H1 (cell line): ENCODE measurements around the gene KCNV2. TPM values are rescaled to one million over a fixed set of nuclear protein-coding genes. Genes with fewer than 3 reads are reported as not detected.

Experiments
- CTCF ChIA-PET: fragments of 300-600 bp; sonication (Branson Sonifier 250); formaldehyde crosslinking; loops from one replicate; lab custom pipeline; 2021; ENCODE audit not compliant: partially characterized antibody; lab: Charles Lee
- POLR2A ChIA-PET: fragments of 300-600 bp; sonication (Branson Sonifier 250); formaldehyde crosslinking; loops from one replicate; lab custom pipeline; 2021; ENCODE audit warnings: inconsistent platforms; ENCODE audit not compliant: partially characterized antibody; lab: Charles Lee
- DNase-seq, 2 experiments: peaks; one replicate each; pipeline versions ENCODE4 v3.0.0 to v3.0.0-alpha.2; 2010 to 2022; ENCODE audit warnings: low spot score in 2 of 2, low read depth in 1 of 2, mixed read lengths in 1 of 2
- FAIRE-seq: peaks from 2 replicates; lab custom pipeline; 2011; peaks lifted over from hg19 to GRCh38; lab: Jason Lieb, UNC
- H2AFZ ChIP-seq: 2 replicates; pipeline ENCODE4 v1.8.1; 2012; ENCODE audit warnings: low read length, inconsistent platforms
- H2AK5ac ChIP-seq: 2 replicates; pipeline ENCODE4 v1.6.1; 2013; ENCODE audit warnings: low read depth, low read length
- H2BK120ac ChIP-seq: replicated peaks from 2 replicates; pipeline ENCODE3; 2013; ENCODE audit warnings: low read depth, low read length, inconsistent platforms
- H2BK12ac ChIP-seq: 2 replicates; pipeline ENCODE4 v1.6.1; 2013; ENCODE audit warnings: low read depth, low read length
- H2BK15ac ChIP-seq: 2 replicates; pipeline ENCODE4 v1.6.1; 2013; ENCODE audit warnings: low read length
- H2BK20ac ChIP-seq: 2 replicates; pipeline ENCODE4 v1.6.1; 2013; ENCODE audit warnings: low read length
- H2BK5ac ChIP-seq: 2 replicates; pipeline ENCODE4 v1.6.1; 2013; ENCODE audit warnings: low read depth, low read length
- H3K14ac ChIP-seq: 2 replicates; pipeline ENCODE4 v1.6.1; 2013; ENCODE audit warnings: inconsistent platforms; ENCODE audit not compliant: insufficient read length
- H3K18ac ChIP-seq: 2 replicates; pipeline ENCODE4 v1.6.1; 2013; ENCODE audit warnings: low read length; ENCODE audit errors: extremely low read depth
- H3K23ac ChIP-seq: 2 replicates; pipeline ENCODE4 v1.6.1; 2013; ENCODE audit warnings: inconsistent platforms; ENCODE audit not compliant: insufficient read length
- H3K23me2 ChIP-seq: 2 replicates; pipeline ENCODE4 v1.6.1; 2013; ENCODE audit warnings: low read depth, low read length
- H3K27ac ChIP-seq: 2 replicates; pipeline ENCODE4 v1.6.1; 2011; ENCODE audit warnings: low read depth, low read length, inconsistent platforms
- H3K27me3 ChIP-seq, 4 experiments: replicated peaks in 1 of 4; 1 replicate in 1 of 4; 2 replicates in 3 of 4; pipeline versions ENCODE4 v1.6.1 to v1.8.1; 2011 to 2013; ENCODE audit warnings: low read length in 3 of 4, mild to moderate bottlenecking in 3 of 4, inconsistent platforms in 2 of 4, mixed read lengths in 2 of 4, moderate library complexity in 1 of 4; ENCODE audit not compliant: control insufficient read depth in 3 of 4, insufficient read depth in 3 of 4; ENCODE audit errors: extremely low read depth in 1 of 4
- H3K36me3 ChIP-seq, 4 experiments: 2 replicates each; pipeline versions ENCODE4 v1.6.1 to v1.8.1; 2011 to 2013; ENCODE audit warnings: mild to moderate bottlenecking in 4 of 4, low read length in 3 of 4, moderate library complexity in 2 of 4, control low read depth in 1 of 4, inconsistent platforms in 1 of 4; ENCODE audit not compliant: insufficient read depth in 4 of 4, control insufficient read depth in 2 of 4
- H3K4ac ChIP-seq: replicated peaks from 2 replicates; pipeline ENCODE3; 2013; ENCODE audit warnings: low read length, low read depth, mixed read lengths, inconsistent platforms; ENCODE audit not compliant: insufficient read length
- H3K4me1 ChIP-seq, 4 experiments: replicated peaks in 1 of 4; 1 replicate in 1 of 4; 2 replicates in 3 of 4; pipeline versions ENCODE4 v1.6.1 to v1.8.1; 2011 to 2013; ENCODE audit warnings: low read length in 3 of 4, inconsistent platforms in 2 of 4, mixed read lengths in 1 of 4; ENCODE audit not compliant: insufficient read depth in 4 of 4, control insufficient read depth in 3 of 4
- H3K4me2 ChIP-seq, 2 experiments: 2 replicates each; pipeline versions ENCODE4 v1.6.1 to v1.8.1; 2011 to 2013; ENCODE audit warnings: low read depth in 2 of 2, low read length in 2 of 2, control low read depth in 1 of 2, inconsistent platforms in 1 of 2, mild to moderate bottlenecking in 1 of 2; ENCODE audit not compliant: insufficient read depth in 1 of 2
- H3K4me3 ChIP-seq, 4 experiments: fragments of 200-600, 300-600 bp in 1 of 4; sonication (generic), shearing (Covaris generic), sonication (Bioruptor Twin) in 1 of 4; 2 replicates each; pipeline versions ENCODE4 v1.5.1 to v1.8.1; 2011 to 2016; ENCODE audit warnings: low read length in 4 of 4, low read depth in 3 of 4, control low read depth in 2 of 4, inconsistent platforms in 2 of 4, mild to moderate bottlenecking in 2 of 4, mixed read lengths in 1 of 4, moderate library complexity in 1 of 4; ENCODE audit not compliant: insufficient read depth in 2 of 4; ENCODE audit errors: extremely low read depth in 1 of 4
- H3K56ac ChIP-seq: replicated peaks from 2 replicates; pipeline ENCODE3; 2013; ENCODE audit warnings: low read depth, mild to moderate bottlenecking, mixed read lengths, low read length, inconsistent platforms; ENCODE audit not compliant: insufficient read length
- H3K79me1 ChIP-seq: 2 replicates; pipeline ENCODE4 v1.6.1; 2013; ENCODE audit warnings: low read depth, low read length, control low read depth
- H3K79me2 ChIP-seq, 2 experiments: 2 replicates each; pipeline versions ENCODE4 v1.6.1 to v1.8.1; 2012 to 2013; ENCODE audit warnings: low read length in 2 of 2, mild to moderate bottlenecking in 2 of 2, inconsistent platforms in 1 of 2; ENCODE audit not compliant: insufficient read depth in 2 of 2, control insufficient read depth in 1 of 2
- H3K9ac ChIP-seq, 4 experiments: replicated peaks in 1 of 4; 1 replicate in 1 of 4; 2 replicates in 3 of 4; pipeline versions ENCODE4 v1.6.1 to v1.8.1; 2011 to 2013; ENCODE audit warnings: low read depth in 3 of 4, low read length in 3 of 4, control low read depth in 2 of 4, mild to moderate bottlenecking in 2 of 4, moderate library complexity in 2 of 4, inconsistent platforms in 1 of 4; ENCODE audit errors: extremely low read depth in 1 of 4
- H3K9me3 ChIP-seq, 2 experiments: 2 replicates each; pipeline versions ENCODE4 v1.6.1 to v1.8.1; 2012 to 2013; ENCODE audit warnings: mild to moderate bottlenecking in 2 of 2, moderate library complexity in 2 of 2, control low read depth in 1 of 2, inconsistent platforms in 1 of 2, low read depth in 1 of 2, low read length in 1 of 2, mixed read lengths in 1 of 2; ENCODE audit not compliant: insufficient read depth in 2 of 2
- H4K20me1 ChIP-seq, 2 experiments: replicated peaks in 1 of 2; 2 replicates each; pipeline versions ENCODE3 to v1.8.1; 2011 to 2013; ENCODE audit warnings: inconsistent platforms in 2 of 2, low read length in 2 of 2, mild to moderate bottlenecking in 1 of 2; ENCODE audit not compliant: insufficient read depth in 2 of 2, control insufficient read depth in 1 of 2
- H4K5ac ChIP-seq: 2 replicates; pipeline ENCODE4 v1.6.1; 2013; ENCODE audit warnings: low read length, low read depth, mixed read lengths, inconsistent platforms; ENCODE audit not compliant: insufficient read length
- H4K8ac ChIP-seq: 2 replicates; pipeline ENCODE4 v1.8.0; 2013; ENCODE audit warnings: mild to moderate bottlenecking, moderate library complexity, low read length, inconsistent platforms; ENCODE audit not compliant: insufficient read depth; ENCODE audit errors: extremely low read depth
- H4K91ac ChIP-seq: replicated peaks from 2 replicates; pipeline ENCODE3; 2013; ENCODE audit warnings: low read length, mixed read lengths, inconsistent platforms; ENCODE audit not compliant: insufficient read length
- ATF2 ChIP-seq: IDR thresholded peaks from 2 replicates; pipeline ENCODE4 v1.6.1; 2012; ENCODE audit warnings: low read length, inconsistent platforms
- BRCA1 ChIP-seq: IDR thresholded peaks from 2 replicates; pipeline ENCODE4 v1.6.1; 2012; ENCODE audit warnings: low read depth, low read length, improper control_type of control experiment
- CEBPB ChIP-seq: IDR thresholded peaks from 2 replicates; pipeline ENCODE4 v1.6.1; 2012; ENCODE audit warnings: low read depth, low read length
- EZH2 ChIP-seq: fragments of 200-600 bp; sonication (generic); IDR thresholded peaks from 2 replicates; pipeline ENCODE4 v1.7.1; 2012; ENCODE audit warnings: low read depth, mild to moderate bottlenecking, moderate library complexity, low read length, inconsistent platforms; ENCODE audit not compliant: severe bottlenecking
- FOSL1 ChIP-seq: IDR thresholded peaks from 2 replicates; pipeline ENCODE4 v1.6.1; 2011; ENCODE audit warnings: mild to moderate bottlenecking, low read depth, low read length, moderate library complexity; ENCODE audit not compliant: insufficient read depth
- GABPA ChIP-seq: IDR thresholded peaks from 2 replicates; pipeline ENCODE4 v1.6.1; 2011; ENCODE audit warnings: mild to moderate bottlenecking, low read length, moderate library complexity, borderline replicate concordance; ENCODE audit not compliant: insufficient read depth
- JUN ChIP-seq: IDR thresholded peaks from 2 replicates; pipeline ENCODE4 v1.6.1; 2011; ENCODE audit warnings: low read depth, mild to moderate bottlenecking, improper control_type of control experiment, low read length
- KDM4A ChIP-seq: IDR thresholded peaks from one replicate; pipeline ENCODE4 v1.7.1; 2012; ENCODE audit warnings: low read depth, mild to moderate bottlenecking, moderate library complexity, low read length, inconsistent platforms; ENCODE audit not compliant: severe bottlenecking
- PHF8 ChIP-seq: fragments of 200-600 bp; sonication (generic); conservative IDR thresholded peaks from 2 replicates; pipeline ENCODE4 v1.7.1; 2012; ENCODE audit warnings: low read depth, mild to moderate bottlenecking, inconsistent platforms, low read length, moderate library complexity
- WGBS, 2 experiments: shearing (Covaris generic) in 1 of 2; methylation state at CpG; one replicate each; pipeline versions ENCODE4 v1.1.6 to v1.1.7; 2013 to 2015; ENCODE audit warnings: low lambda C conversion rate in 2 of 2, mixed read lengths in 2 of 2, inconsistent platforms in 1 of 2, low coverage in 1 of 2, missing lambda C conversion rate in 1 of 2; ENCODE audit not compliant: insufficient replicate concordance in 2 of 2, insufficient coverage in 1 of 2, insufficient read length in 1 of 2; ENCODE audit errors: extremely low coverage in 1 of 2, missing lambda C conversion rate in 1 of 2; 5-methylcytosine and 5-hydroxymethylcytosine counted together
- polyA plus RNA-seq, 7 experiments: library from polyadenylated mRNA; depleted of rRNA in 3 of 7; stranded (reverse) in 5 of 7; unstranded in 2 of 7; fragments of >200 nt in 5 of 7; fragments of 200-250 nt in 2 of 7; gene quantifications; 1 replicate in 5 of 7; 2 replicates in 1 of 7; 4 replicates in 1 of 7; pipeline versions ENCODE4 v1.2.1 to v1.2.3, GENCODE V29; 2011 to 2013; ENCODE audit warnings: missing spikeins in 2 of 7, mixed read lengths in 2 of 7
- total RNA-seq: library from RNA; stranded (reverse); fragmentation: NEBNext Ultra II Directional; extraction: Animal tissue kit (Norgen Biotek cat#: 25700); gene quantifications from 2 replicates; pipeline ENCODE4 v1.2.1, GENCODE V29; 2021
- TF ChIP-seq, protein P1 (sequence below), 3 experiments: IDR thresholded peaks; 1 replicate in 2 of 3; 2 replicates in 1 of 3; pipeline versions ENCODE4 v1.5.1 to v1.6.1; 2011; ENCODE audit warnings: low read length in 3 of 3, mild to moderate bottlenecking in 3 of 3, inconsistent platforms in 2 of 3, low read depth in 1 of 3, moderate library complexity in 1 of 3; ENCODE audit not compliant: insufficient read depth in 1 of 3; ENCODE audit errors: control extremely low read depth in 1 of 3

The KCNV2 gene
- total and polyA plus RNA-seq, 2 of the 8 experiments (the other 6 are each of a cell fraction or from before 2014, with no cell fraction given) = not detected

DNA sequence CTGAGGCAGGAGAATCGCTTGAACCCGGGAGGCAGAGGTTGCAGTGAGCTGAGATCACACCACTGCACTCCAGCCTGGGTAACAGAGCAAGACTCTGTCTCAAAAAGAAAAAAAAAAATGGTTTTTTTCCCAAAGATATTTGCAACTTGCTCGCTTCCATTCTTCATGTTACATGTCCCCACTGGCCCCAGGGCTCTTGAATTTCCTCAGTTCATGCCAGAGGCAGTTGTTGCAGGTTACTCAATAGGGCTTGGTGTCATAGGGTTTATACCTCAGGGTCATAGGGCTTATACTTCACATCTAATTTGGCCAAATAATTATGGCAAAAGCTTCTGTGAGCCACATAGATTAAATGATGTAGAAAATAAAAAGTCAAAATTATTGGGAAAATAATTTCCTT lies 44.1 kb upstream of the KCNV2 start:
- Histone ChIP-seq H2AFZ (no peak overlapping the region), H2BK20ac (no peak overlapping the region), H2BK12ac (no peak overlapping the region), H3K18ac (no peak overlapping the region), H3K27ac (no peak overlapping the region), H2BK120ac (no peak overlapping the region), H3K36me3 (no peaks in the 10 kb centered on the region), H3K4me2 (no peak overlapping the region), H3K14ac (no peak overlapping the region), H3K4me3 (no peak overlapping the region), H2AK5ac (no peak overlapping the region), H3K9me3 (no peaks in the 10 kb centered on the region), H3K79me2 (no peaks in the 10 kb centered on the region), H2BK5ac (no peak overlapping the region), H3K4ac (no peak overlapping the region), H4K20me1 (no peaks in the 10 kb centered on the region), H4K91ac (no peak overlapping the region), H2BK15ac (no peak overlapping the region), H4K8ac (no peak overlapping the region), H3K56ac (no peak overlapping the region), H3K23ac (no peak overlapping the region), H3K79me1 (no peaks in the 10 kb centered on the region), H3K4me1 (no peaks in the 10 kb centered on the region; a peak in 1 of 7 replicates), H3K9ac (no peak overlapping the region), H3K27me3 (no peaks in the 10 kb centered on the region), H4K5ac (no peak overlapping the region), H3K23me2 (no peaks in the 10 kb centered on the region)
- no peak for DNase-seq
- FAIRE-seq = no peak
- ChIA-PET POLR2A (no interaction called here), CTCF (interaction anchor here (0.7 kb wide), 1 partner anchor 26 kb away, joined by 4 read pairs; no protein-coding TSS in a partner anchor)
- 94% methylated on average over 3 of the region's 3 CpGs; no CpG with 5 or more reads in 1 of the 2 experiments for WGBS, 2 experiments
- TF ChIP-seq, protein P1, sequence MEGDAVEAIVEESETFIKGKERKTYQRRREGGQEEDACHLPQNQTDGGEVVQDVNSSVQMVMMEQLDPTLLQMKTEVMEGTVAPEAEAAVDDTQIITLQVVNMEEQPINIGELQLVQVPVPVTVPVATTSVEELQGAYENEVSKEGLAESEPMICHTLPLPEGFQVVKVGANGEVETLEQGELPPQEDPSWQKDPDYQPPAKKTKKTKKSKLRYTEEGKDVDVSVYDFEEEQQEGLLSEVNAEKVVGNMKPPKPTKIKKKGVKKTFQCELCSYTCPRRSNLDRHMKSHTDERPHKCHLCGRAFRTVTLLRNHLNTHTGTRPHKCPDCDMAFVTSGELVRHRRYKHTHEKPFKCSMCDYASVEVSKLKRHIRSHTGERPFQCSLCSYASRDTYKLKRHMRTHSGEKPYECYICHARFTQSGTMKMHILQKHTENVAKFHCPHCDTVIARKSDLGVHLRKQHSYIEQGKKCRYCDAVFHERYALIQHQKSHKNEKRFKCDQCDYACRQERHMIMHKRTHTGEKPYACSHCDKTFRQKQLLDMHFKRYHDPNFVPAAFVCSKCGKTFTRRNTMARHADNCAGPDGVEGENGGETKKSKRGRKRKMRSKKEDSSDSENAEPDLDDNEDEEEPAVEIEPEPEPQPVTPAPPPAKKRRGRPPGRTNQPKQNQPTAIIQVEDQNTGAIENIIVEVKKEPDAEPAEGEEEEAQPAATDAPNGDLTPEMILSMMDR (IDR thresholded peaks at IDR 0.05; ENCODE audit: control extremely low read depth in 1 of 3, insufficient read depth in 1 of 3, low read depth in 1 of 3, low read length in 3 of 3) = no peak
- no peak for TF ChIP-seq BRCA1
- TF ChIP-seq ATF2 = no peak
- TF ChIP-seq KDM4A = no peak
- TF ChIP-seq EZH2 = no peak
- TF ChIP-seq CEBPB = no peak
- no peak for TF ChIP-seq JUN
- no peak for TF ChIP-seq PHF8
- no peak for TF ChIP-seq GABPA
- TF ChIP-seq FOSL1 = no peak
